COLO668 (cell line): ENCODE results near the gene TNP1.
A peak's percentile ranks its signal among the peaks of the same experiment; 100 is the strongest.

Experiments
- DNase-seq: peaks from one replicate; lab custom pipeline; 2025; ENCODE audit not compliant: unreplicated experiment; lab: John Stamatoyannopoulos, UW

Gene TNP1

GRCh38 chr2:216842636-216843035 lies 17.2 kb downstream of the TNP1 start:
- no peak for DNase-seq

- no peak for DNase-seq
Measured at GRCh38 chr2:216839688-216840087, 20.2 kb downstream of the TNP1 start.

GRCh38 chr2:216838151-216838550 lies 21.7 kb downstream of the TNP1 start:
- no peak for DNase-seq

- DNase-seq, result no peak
Measured at GRCh38 chr2:216837740-216838139, 22.1 kb downstream of the TNP1 start.

- no peak for DNase-seq
Measured at GRCh38 chr2:216833061-216833460, 26.8 kb downstream of the TNP1 start.

- DNase-seq, result no peak
Measured at GRCh38 chr2:216830346-216830745, 29.5 kb downstream of the TNP1 start.

GRCh38 chr2:216829533-216829932 lies 30.3 kb downstream of the TNP1 start:
- peak; percentile 21 for DNase-seq

- no peak for DNase-seq
Measured at GRCh38 chr2:216827073-216827720, 32.7 kb downstream of the TNP1 start.

GRCh38 chr2:216822470-216822869 lies 37.4 kb downstream of the TNP1 start:
- no peak for DNase-seq

- DNase-seq, result no peak
Measured at GRCh38 chr2:216820709-216821108, 39.2 kb downstream of the TNP1 start.

- no peak for DNase-seq
Measured at GRCh38 chr2:216819766-216820165, 40.1 kb downstream of the TNP1 start.

GRCh38 chr2:216819055-216819454 lies 40.8 kb downstream of the TNP1 start:
- no peak for DNase-seq

GRCh38 chr2:216810399-216811160 lies 49.3 kb downstream of the TNP1 start:
- no peak for DNase-seq
